Kidney (tissue), 14 donors: Measurements from ENCODE around the gene ACBD6. TPM values are rescaled to one million over a fixed set of nuclear protein-coding genes. Genes with fewer than 3 reads are reported as not detected.
A peak's percentile ranks its signal among the peaks of the same experiment; 100 is the strongest.

Experiments
- DNase-seq, 5 donors: peaks; one replicate each; pipeline ENCODE4 v3.0.0-alpha.2; 2013 to 2020
- FAIRE-seq: peaks from 2 replicates; lab custom pipeline; 2012; peaks lifted over from hg19 to GRCh38; lab: Jason Lieb, UNC
- H3K27ac ChIP-seq, 2 donors: one replicate each; pipeline ENCODE4 v1.7.0; 2013; ENCODE audit warnings: low read depth in 2 of 2, low read length in 2 of 2, inconsistent platforms in 1 of 2
- H3K27me3 ChIP-seq: one replicate; pipeline ENCODE4 v1.7.1; 2013; ENCODE audit warnings: low read length, inconsistent platforms; ENCODE audit not compliant: control insufficient read depth, insufficient read depth
- H3K36me3 ChIP-seq, 3 donors: one replicate each; pipeline versions ENCODE4 v1.7.0 to v1.7.1; 2013; ENCODE audit warnings: low read length in 3 of 3, control low read depth in 1 of 3, inconsistent platforms in 1 of 3; ENCODE audit not compliant: insufficient read depth in 3 of 3, control insufficient read depth in 2 of 3
- H3K4me1 ChIP-seq, 3 donors: one replicate each; pipeline versions ENCODE4 v1.7.0 to v1.7.1; 2013; ENCODE audit warnings: low read length in 3 of 3, inconsistent platforms in 1 of 3, low read depth in 1 of 3; ENCODE audit not compliant: control insufficient read depth in 2 of 3, insufficient read depth in 2 of 3
- H3K4me3 ChIP-seq, 3 donors: one replicate each; pipeline versions ENCODE4 v1.7.0 to v1.8.1; 2013; ENCODE audit warnings: low read length in 3 of 3, control low read depth in 1 of 3, inconsistent platforms in 1 of 3
- H3K9ac ChIP-seq, 3 donors: one replicate each; pipeline versions ENCODE4 v1.7.0 to v1.7.1; 2013; ENCODE audit warnings: low read length in 3 of 3, control low read depth in 1 of 3, inconsistent platforms in 1 of 3
- H3K9me3 ChIP-seq, 3 donors: one replicate each; pipeline versions ENCODE4 v1.7.0 to v1.7.1; 2013; ENCODE audit warnings: low read length in 3 of 3, control low read depth in 1 of 3, inconsistent platforms in 1 of 3; ENCODE audit not compliant: control insufficient read depth in 2 of 3, insufficient read depth in 1 of 3
- CTCF ChIP-seq: IDR thresholded peaks from 3 replicates; pipeline ENCODE4 v1.5.1; 2012; ENCODE audit warnings: mild to moderate bottlenecking, moderate library complexity, borderline replicate concordance; ENCODE audit not compliant: insufficient read depth; ENCODE audit errors: extremely low read depth
- intact Hi-C: fragments of 100-400 bp; cut with DNase I; formaldehyde crosslinking; loops from one replicate; pipeline ENCODE4 v1.11.1; 2022
- polyA plus RNA-seq: library from polyadenylated mRNA; stranded (reverse); fragments of 350-450 nt; fragmentation: Illumina TruSeq; extraction: RNeasy Lipid Tissue Mini Kit (QIAGEN cat#74804); gene quantifications from one replicate; pipeline ENCODE4 v1.2.3, GENCODE V29; 2014; ENCODE audit warnings: low read depth, low replicate concordance; ENCODE audit not compliant: insufficient read depth
- total RNA-seq: library from RNA; stranded (reverse); fragmentation: NEBNext Ultra II Directional; extraction: Animal tissue kit (Norgen Biotek cat#: 25700); gene quantifications from one replicate; pipeline ENCODE4 v1.2.1, GENCODE V29; 2021
- donor health status: control.
- donor health status: control.
- donor health status: control.
- donor health status: control.
- donor health status: control.
- donor health status: DM: yes; HTN: yes; CAD: no.
- donor health status: Normal renal cell carcinoma (clear cell type).

The ACBD6 gene
- total and polyA plus RNA-seq, 2 donors from 2014 or later = 30.9 to 36.4 TPM

- H3K4me3 ChIP-seq = no peak overlapping the region
- intact Hi-C loops = no loop called here
- H3K4me1 ChIP-seq = no peaks in the 10 kb centered on the region
- TF ChIP-seq CTCF = no peak
- no peak overlapping the region for H3K9ac ChIP-seq
- DNase-seq (no peak), FAIRE-seq (no peak)
- no peak overlapping the region for H3K27ac ChIP-seq
- peaks cover 0 to 5% (median 2%) of the 10 kb centered on the region in 3 donors for H3K36me3 ChIP-seq
- no peaks in the 10 kb centered on the region for H3K9me3 ChIP-seq
- no peaks in the 10 kb centered on the region for H3K27me3 ChIP-seq
These were observed 16.3 kb downstream of the ACBD6 start for GRCh38 chr1:180486092-180486491.

- Histone ChIP-seq H3K27me3 (no peaks in the 10 kb centered on the region), H3K36me3 (peaks cover 0 to 5% (median 2%) of the 10 kb centered on the region in 3 donors), H3K4me3 (no peak overlapping the region), H3K9me3 (no peaks in the 10 kb centered on the region), H3K4me1 (peaks cover 0 to 8% (median 3%) of the 10 kb centered on the region in 3 donors), H3K9ac (no peak overlapping the region), H3K27ac (no peak overlapping the region)
- intact Hi-C loops = no loop called here
- DNase-seq (no peak), FAIRE-seq (no peak)
- no peak for TF ChIP-seq CTCF
These were observed 17.9 kb downstream of the ACBD6 start for GRCh38 chr1:180484490-180484889.

- peak; percentile 60 for TF ChIP-seq CTCF
- H3K27me3 ChIP-seq = no peaks in the 10 kb centered on the region
- peak in 2 of 5 donors; percentile 58 to 73 for DNase-seq
- intact Hi-C loops = no loop called here
- FAIRE-seq = peak; percentile 79
- H3K4me3 ChIP-seq = no peak overlapping the region
- H3K9ac ChIP-seq = no peak overlapping the region
- H3K9me3 ChIP-seq = no peaks in the 10 kb centered on the region
- no peak overlapping the region for H3K27ac ChIP-seq
- peaks cover 0 to 8% (median 3%) of the 10 kb centered on the region in 3 donors for H3K4me1 ChIP-seq
- peaks cover 0 to 2% (median 2%) of the 10 kb centered on the region in 3 donors for H3K36me3 ChIP-seq
These were observed 19.7 kb downstream of the ACBD6 start for GRCh38 chr1:180482425-180483275.
